Panc1 (cell line): ENCODE data around the gene EFNB1.

ENCODE experiments used
- POLR2AphosphoS5 ChIP-seq: IDR thresholded peaks from 2 replicates; pipeline ENCODE4 v1.6.1; 2012; ENCODE audit warnings: mild to moderate bottlenecking, low read depth, low read length, moderate library complexity
- SIN3A ChIP-seq: IDR thresholded peaks from 2 replicates; pipeline ENCODE4 v1.6.1; 2012; ENCODE audit warnings: low read depth, mild to moderate bottlenecking, low read length, moderate library complexity, borderline replicate concordance; ENCODE audit not compliant: insufficient read depth
- TF ChIP-seq, protein P1 (sequence below): fragments of 450-650 bp; IDR thresholded peaks from 2 replicates; pipeline ENCODE4 v1.5.1; 2017; ENCODE audit warnings: mild to moderate bottlenecking

DNA sequence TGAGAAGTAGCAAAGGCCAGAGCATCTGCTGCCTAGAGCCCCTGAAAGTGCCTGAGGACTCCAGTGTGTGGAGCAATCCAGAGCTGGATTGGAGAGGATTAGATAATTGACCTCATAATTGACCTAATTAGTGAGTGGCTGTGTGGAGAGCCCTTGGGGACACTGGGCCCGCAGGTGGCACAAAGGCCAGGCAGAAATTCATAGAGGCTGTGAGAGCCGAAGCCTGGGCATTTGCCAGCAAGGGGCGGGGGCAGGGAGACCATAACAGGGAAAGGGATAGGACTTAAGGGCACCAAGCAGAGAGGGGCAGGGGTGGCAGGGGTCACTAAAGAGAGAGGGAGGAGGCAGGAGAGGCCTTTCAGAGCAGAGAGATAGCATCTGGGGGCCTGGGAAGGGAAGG, 45.3 kb downstream of the EFNB1 start:
- TF ChIP-seq, protein P1, sequence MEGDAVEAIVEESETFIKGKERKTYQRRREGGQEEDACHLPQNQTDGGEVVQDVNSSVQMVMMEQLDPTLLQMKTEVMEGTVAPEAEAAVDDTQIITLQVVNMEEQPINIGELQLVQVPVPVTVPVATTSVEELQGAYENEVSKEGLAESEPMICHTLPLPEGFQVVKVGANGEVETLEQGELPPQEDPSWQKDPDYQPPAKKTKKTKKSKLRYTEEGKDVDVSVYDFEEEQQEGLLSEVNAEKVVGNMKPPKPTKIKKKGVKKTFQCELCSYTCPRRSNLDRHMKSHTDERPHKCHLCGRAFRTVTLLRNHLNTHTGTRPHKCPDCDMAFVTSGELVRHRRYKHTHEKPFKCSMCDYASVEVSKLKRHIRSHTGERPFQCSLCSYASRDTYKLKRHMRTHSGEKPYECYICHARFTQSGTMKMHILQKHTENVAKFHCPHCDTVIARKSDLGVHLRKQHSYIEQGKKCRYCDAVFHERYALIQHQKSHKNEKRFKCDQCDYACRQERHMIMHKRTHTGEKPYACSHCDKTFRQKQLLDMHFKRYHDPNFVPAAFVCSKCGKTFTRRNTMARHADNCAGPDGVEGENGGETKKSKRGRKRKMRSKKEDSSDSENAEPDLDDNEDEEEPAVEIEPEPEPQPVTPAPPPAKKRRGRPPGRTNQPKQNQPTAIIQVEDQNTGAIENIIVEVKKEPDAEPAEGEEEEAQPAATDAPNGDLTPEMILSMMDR = no peak
- TF ChIP-seq SIN3A (no peak), POLR2AphosphoS5 (no peak)
